COLO668 (cell line): ENCODE data around the gene GFY.
A peak's percentile ranks its signal among the peaks of the same experiment; 100 is the strongest.
"Not testable (repeated sequence)": the region's sequence is repeated elsewhere in the genome, so short reads cannot be mapped to it uniquely, and the experiment has no call there.

ENCODE experiments used
- DNase-seq: peaks from one replicate; lab custom pipeline; 2025; ENCODE audit not compliant: unreplicated experiment; lab: John Stamatoyannopoulos, UW

The GFY gene

GRCh38 chr19:49442771-49443365, 17.7 kb downstream of the GFY start:
- peak; percentile 45 for DNase-seq

DNA sequence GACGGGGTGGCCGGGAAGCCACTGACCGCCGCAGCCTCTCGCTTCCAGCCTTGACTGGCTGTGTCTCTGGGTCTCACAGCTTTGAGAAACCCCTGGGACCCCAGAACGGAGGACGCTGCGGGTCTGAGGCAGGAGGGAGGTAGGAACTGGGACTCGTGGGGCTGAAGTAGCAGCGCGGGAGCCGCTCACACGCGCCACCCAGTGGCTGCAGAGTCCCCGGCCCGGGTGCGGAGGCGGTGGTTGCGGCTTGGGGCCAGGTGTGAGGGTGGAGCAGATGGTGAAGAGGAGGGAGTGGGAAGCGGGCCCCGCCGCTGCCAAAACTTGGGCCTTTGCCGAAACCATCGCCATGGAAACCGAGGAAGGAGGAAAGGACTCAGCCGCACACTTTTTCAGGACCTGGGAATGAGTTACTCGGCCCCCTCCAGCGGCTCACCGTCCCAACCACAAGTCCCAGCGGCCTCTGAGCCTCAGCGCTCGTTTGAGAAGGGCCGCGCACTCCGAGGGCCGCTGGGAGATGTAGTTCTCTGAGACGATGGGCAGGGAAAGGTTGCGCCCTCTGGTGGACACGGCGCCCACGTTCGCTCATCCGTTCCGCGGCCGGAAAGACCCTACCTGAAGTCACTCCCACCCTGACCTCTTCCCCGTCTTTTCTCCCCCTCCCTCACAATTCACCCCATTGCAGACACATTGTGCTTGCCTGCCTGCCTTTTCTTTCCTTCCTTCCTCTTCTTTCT, 18.3 kb downstream of the GFY start:
- peak; percentile 94 for DNase-seq

DNA sequence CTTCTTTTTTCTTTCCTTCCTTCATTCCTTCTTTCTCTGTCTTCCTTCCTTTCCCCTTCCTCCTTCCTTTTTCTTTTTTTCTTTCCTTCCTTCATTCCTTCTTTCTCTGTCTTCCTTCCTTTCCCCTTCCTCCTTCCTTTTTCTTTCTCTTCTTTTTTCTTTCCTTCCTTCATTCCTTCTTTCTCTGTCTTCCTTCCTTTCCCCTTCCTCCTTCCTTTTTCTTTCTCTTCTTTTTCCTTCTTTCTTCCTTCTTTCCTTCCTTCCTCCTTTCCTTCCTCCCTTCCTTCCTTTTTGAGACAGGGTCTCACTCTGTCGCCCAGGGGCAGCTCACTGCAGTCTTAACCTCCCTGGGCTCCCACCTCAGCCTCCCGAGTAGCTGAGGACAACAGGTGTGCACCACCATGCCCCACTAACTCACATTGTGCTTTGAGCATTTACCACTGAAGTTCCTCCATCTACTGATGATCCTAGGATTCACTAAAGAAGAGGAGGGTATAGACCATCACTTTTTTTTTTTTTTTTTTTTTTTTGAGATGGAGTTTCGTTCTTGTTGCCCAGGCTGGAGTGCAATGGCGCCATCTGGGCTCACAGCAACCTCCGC, 19.0 kb downstream of the GFY start:
- not testable (repeated sequence) for DNase-seq

DNA sequence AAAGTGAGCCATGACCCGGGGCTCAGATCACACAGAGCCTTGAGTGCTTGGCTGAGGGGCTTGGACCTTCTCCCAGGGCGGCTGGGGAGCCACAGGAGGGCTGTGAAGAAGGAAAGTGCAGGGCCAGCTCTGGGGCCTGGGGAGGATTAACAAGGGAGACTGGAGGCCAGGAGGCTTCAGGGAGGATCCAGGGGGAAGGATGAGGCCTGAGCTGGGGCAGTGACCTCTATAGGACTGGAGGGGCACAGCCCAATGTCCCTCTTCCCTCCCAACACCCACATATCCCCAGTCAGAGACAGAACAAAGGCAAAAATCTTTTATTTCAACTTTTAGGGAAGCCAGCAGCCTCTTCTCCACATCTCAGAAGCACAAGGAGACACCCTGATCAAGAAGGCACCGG, 20.8 kb downstream of the GFY start:
- no peak for DNase-seq

- no peak for DNase-seq
These were observed 22.6 kb downstream of the GFY start for GRCh38 chr19:49447485-49448431.

DNA sequence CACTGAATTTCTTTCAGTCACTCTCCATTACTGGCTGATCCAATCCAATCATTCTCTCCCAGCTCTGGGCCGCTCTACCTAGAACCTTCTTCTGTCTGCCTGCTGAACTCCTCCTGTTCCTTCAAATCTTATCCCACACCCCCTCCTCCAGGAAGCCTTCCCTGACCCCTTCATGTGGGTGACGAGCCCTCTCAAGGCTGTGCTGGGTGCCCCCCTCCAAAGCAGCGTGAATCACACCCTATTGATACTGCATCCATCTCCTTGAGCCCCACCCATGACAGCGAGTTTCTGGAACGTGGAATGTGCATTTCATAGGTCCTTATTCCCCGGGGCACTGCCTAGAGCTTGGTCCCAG, 23.2 kb downstream of the GFY start:
- DNase-seq = no peak

- no peak for DNase-seq
These were observed 25.2 kb downstream of the GFY start for GRCh38 chr19:49450405-49450804.

DNA sequence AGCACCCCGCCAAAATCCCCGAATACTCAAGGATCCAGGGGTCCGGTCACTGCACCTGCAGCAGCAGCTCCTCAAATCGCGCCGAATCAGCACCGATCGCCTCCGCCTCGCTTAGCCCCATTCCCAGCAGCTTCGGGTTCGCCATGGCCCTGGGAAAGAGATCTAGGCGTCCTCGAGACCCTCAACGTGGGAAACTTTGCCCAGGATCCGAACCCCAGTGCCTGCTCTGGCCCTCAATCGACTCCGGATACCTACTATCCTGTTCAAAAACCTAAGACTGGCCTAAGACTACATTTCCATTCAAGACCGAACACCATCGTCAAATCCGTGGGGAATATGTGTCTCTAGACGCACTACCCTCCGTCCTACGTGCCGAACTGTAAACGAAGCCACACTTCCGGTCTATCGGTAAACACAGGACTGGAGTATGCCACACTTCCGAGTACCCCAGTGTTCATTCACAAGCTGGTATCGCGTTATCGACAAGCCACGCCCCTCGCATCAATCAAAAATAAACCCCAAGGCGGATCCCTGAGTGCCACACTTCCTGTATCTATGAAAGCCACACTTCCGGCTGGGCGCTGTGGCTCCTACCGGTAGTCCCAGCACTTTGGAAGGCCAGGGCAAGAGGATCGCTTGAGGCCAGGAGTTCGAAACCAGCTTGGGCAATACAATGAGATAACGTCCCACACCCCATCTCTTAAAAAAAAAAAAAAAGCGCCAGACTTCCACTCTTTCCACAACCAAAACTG, 26.4 kb downstream of the GFY start, which contains the start of gene PIH1D1:
Gene PIH1D1 (minus strand): TSS at position 385 of the 752 bp plus-strand sequence. CDS start 240 bp downstream, at position 145.
- DNase-seq = peak; percentile 97

DNA sequence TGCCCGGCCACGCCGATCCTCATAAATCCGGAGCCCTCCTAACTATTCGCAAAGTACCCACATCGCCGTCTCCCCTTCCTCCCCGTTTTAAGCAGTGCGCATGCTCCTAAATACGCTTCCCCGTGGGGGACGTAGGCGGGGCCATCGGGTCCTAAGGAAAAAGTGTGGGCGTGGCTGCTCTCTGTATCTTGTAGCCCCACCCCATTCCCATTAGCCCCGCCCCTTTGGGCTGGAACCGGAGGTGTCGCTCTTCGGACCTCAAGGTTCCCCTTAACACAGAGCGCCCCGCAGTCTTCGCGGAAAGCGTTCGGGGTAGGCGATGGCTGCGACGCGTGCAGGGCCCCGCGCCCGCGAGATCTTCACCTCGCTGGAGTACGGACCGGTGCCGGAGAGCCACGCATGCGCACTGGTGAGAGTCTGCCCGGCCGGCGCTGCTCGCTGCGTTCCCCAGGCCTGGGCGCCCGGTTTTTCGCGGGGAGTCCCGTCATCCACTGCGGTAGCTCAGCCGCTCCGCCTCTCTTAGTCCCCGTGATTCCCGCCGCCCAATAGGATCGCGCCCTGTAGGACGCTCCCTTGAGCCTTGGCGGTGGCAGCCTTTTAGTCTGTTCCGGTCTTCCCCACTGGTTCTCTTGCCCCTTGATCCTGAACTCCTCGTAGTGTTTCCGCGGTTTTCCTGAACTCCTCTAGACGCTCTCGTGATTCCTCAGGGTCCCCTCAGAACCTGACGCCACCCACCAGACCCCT, 28.0 kb downstream of the GFY start, which contains the start of gene ALDH16A1:
Gene ALDH16A1 (plus strand): TSS at position 213 of the 744 bp plus-strand sequence. CDS start 107 bp downstream, at position 320.
- DNase-seq = peak; percentile 98

DNA sequence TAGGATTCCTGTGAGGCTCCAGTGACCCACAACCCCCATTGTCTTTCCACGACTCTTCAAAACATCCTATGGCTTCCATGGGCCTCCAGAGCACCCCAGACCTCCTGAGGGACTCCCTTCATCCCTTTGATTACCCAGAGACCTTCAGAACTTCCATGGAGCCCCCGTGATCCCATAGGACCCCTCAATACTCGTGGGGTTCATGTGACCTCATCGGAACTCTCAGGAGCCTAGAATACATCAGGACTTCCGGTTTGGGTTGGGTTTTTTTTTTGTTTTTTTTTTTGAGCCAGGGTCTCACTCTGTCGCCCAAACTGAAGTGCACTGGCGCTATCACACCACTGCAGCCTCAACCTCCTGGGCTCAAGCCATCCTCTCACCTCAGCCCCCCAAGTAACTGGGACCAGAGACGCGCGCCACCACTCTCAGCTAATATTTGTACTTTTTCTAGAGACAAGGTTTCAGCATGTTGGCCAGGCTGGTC, 28.6 kb downstream of the GFY start:
- no peak for DNase-seq

- DNase-seq = no peak
These were observed 30.6 kb downstream of the GFY start for GRCh38 chr19:49455773-49456172.

DNA sequence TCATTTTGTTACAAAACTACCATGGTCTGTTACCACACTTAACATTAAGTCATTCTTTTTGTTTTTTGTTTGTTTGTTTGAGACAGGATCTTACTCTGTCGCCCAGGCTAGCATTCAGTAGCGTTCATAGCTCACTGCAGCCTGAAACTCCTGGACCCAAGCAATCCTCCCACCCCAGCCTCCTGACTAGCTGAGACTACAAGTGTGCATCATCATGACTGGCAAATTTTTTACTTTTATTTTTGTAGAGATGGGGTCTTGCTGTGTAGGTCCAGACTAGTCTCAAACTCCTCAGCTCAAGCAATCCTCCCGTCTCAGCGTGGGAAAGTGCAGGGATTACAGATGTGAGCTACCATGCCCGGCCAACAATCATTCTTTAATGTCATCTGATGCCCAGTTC, 31.1 kb downstream of the GFY start:
- DNase-seq = no peak

GRCh38 chr19:49458567-49458903, 33.3 kb downstream of the GFY start:
- DNase-seq = no peak

DNA sequence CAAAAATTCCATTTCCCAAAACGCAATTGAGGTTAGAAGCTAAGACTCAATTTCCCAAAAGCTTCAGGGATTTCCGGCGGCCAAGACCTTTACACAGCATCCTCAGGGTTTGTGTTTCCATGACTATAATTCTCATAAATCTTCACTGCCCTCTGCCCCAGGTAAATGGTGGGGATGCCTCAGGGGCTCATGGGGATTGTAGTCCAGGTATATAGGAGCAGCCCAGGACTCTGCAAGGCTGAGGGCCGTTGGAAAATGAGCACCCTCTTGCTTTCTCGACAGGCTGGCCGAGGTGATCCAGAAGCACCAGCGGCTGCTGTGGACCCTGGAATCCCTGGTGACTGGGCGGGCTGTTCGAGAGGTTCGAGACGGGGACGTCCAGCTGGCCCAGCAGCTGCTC, 34.2 kb downstream of the GFY start:
- DNase-seq = no peak

GRCh38 chr19:49461130-49461529, 35.9 kb downstream of the GFY start:
- DNase-seq = not testable (repeated sequence)

DNA sequence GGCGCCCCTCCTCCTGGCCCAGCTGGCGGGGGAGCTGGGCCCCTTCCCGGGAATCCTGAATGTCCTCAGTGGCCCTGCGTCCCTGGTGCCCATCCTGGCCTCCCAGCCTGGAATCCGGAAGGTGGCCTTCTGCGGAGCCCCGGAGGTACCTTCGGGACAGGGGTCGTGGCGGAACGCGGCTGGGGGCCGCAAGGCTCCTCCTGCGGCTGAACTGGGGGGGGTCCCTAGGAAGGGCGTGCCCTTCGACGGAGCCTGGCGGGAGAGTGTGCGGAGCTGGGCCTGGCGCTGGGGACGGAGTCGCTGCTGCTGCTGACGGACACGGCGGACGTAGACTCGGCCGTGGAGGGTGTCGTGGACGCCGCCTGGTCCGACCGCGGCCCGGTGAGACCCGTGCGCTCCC, 36.5 kb downstream of the GFY start:
- DNase-seq = no peak

DNA sequence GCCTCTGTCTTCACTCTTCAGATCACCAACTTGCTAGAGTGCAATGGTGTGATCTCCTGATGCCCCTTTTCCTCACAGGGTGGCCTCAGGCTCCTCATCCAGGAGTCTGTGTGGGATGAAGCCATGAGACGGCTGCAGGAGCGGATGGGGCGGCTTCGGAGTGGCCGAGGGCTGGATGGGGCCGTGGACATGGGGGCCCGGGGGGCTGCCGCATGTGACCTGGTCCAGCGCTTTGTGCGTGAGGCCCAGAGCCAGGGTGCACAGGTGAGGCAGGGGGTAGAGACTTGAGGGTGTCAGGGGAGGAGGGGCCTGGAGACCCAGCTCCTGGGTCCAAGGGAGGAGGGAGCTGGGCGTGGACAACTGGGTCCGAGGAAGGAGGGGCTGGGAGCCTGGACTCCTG, 37.3 kb downstream of the GFY start:
- DNase-seq = no peak

DNA sequence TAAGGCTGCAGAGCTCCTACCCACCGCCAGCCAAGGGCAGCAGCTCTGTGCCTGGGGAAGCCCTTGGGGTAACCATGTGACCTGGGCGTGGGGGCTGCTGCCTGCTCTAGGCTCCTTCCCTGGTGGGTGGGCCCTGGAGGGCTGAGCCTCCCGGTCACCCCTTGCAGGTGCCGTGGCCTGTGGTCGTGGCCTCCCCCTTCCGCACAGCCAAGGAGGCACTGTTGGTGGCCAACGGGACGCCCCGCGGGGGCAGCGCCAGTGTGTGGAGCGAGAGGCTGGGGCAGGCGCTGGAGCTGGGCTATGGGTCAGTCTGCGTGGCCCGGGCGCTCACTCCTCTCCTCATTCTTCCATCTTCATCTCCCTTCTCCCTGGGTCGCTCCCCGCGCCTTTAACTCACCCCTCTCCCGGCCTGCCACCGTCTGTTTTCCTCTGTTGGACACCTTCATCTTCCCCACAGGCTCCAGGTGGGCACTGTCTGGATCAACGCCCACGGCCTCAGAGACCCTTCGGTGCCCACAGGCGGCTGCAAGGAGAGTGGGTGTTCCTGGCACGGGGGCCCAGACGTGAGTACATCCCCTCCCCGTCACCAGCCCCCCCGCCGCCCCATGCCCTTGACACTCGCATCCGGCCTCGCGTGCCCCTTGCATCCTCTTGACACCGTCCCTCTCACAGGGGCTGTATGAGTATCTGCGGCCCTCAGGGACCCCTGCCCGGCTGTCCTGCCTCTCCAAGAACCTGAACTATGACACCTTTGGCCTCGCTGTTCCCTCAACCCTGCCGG, 39.0 kb downstream of the GFY start:
- DNase-seq = no peak

- DNase-seq = no peak
These were observed 40.2 kb downstream of the GFY start for GRCh38 chr19:49465371-49465770.
